Measurements from ENCODE around the gene PSMD3. TPM values are rescaled to one million over a fixed set of nuclear protein-coding genes. Genes with fewer than 3 reads are reported as not detected.
A peak's percentile ranks its signal among the peaks of the same experiment; 100 is the strongest.

Gene PSMD3
- total RNA-seq, 2 donors from 2014 or later: 152 to 164 TPM

- H3K27ac ChIP-seq (ENCODE audit: low read depth, low read length): no peak overlapping the region
- Mint-ChIP-seq H3K4me3 (no peak overlapping the region), H3K9me3 (no peaks in the 10 kb centered on the region), H3K4me1 (peaks cover 7% of the 10 kb centered on the region), H3K36me3 (ENCODE audit: low read depth) (peaks cover 40% of the 10 kb centered on the region), H3K27me3 (ENCODE audit: insufficient read depth) (no peaks in the 10 kb centered on the region), H3K27ac (no peak overlapping the region)
- peak; percentile 96 for DNase-seq
- H3K27me3 ChIP-seq (ENCODE audit: control insufficient read depth, insufficient read depth, low read length, poor library complexity, severe bottlenecking): no peaks in the 10 kb centered on the region
- WGBS, 2 experiments (ENCODE audit: insufficient coverage in 1 of 2, insufficient read length in 1 of 2): 10 to 21% methylated on average over 12 of the region's 12 CpGs
- peaks cover 51% of the 10 kb centered on the region for H3K36me3 ChIP-seq (ENCODE audit: control insufficient read depth, insufficient read depth, low read length)
- no peak overlapping the region for H3K4me3 ChIP-seq (ENCODE audit: low read length)
- no peak overlapping the region for H3K9ac ChIP-seq (ENCODE audit: extremely low read depth, low read length, poor library complexity, severe bottlenecking)
- no peaks in the 10 kb centered on the region for H3K9me3 ChIP-seq (ENCODE audit: control insufficient read depth, low read length)
- H3K4me1 ChIP-seq (ENCODE audit: control insufficient read depth, insufficient read depth, low read length): no peaks in the 10 kb centered on the region
- TF ChIP-seq CTCF (conservative IDR thresholded peaks at IDR 0.05): peak; percentile 94
Observed at GRCh38 chr17:40035162-40035559, 54.6 kb downstream of the PSMD3 start.

- no peak overlapping the region for H3K4me3 ChIP-seq (ENCODE audit: low read length)
- no peak overlapping the region for H3K9ac ChIP-seq (ENCODE audit: extremely low read depth, low read length, poor library complexity, severe bottlenecking)
- 76 to 78% methylated on average over 11 of the region's 11 CpGs for WGBS, 2 experiments (ENCODE audit: insufficient coverage in 1 of 2, insufficient read length in 1 of 2)
- H3K27me3 ChIP-seq (ENCODE audit: control insufficient read depth, insufficient read depth, low read length, poor library complexity, severe bottlenecking): no peaks in the 10 kb centered on the region
- H3K9me3 Mint-ChIP-seq: no peaks in the 10 kb centered on the region
- peak; percentile 81 for DNase-seq
- H3K27ac Mint-ChIP-seq: peak overlapping the region; percentile 19
- H3K4me1 Mint-ChIP-seq: peaks cover 7% of the 10 kb centered on the region
- no peak overlapping the region for H3K4me3 Mint-ChIP-seq
- H3K27me3 Mint-ChIP-seq (ENCODE audit: insufficient read depth): no peaks in the 10 kb centered on the region
- H3K9me3 ChIP-seq (ENCODE audit: control insufficient read depth, low read length): no peaks in the 10 kb centered on the region
- H3K36me3 ChIP-seq (ENCODE audit: control insufficient read depth, insufficient read depth, low read length): peaks cover 30% of the 10 kb centered on the region
- H3K27ac ChIP-seq (ENCODE audit: low read depth, low read length): no peak overlapping the region
- peaks cover 27% of the 10 kb centered on the region for H3K36me3 Mint-ChIP-seq (ENCODE audit: low read depth)
- peak; percentile 82 for TF ChIP-seq CTCF (conservative IDR thresholded peaks at IDR 0.05)
- H3K4me1 ChIP-seq (ENCODE audit: control insufficient read depth, insufficient read depth, low read length): no peaks in the 10 kb centered on the region
Observed at GRCh38 chr17:40038882-40039513, 58.4 kb downstream of the PSMD3 start.

GRCh38 chr17:40041196-40041595, 60.6 kb downstream of the PSMD3 start:
- no peaks in the 10 kb centered on the region for H3K4me1 ChIP-seq (ENCODE audit: control insufficient read depth, insufficient read depth, low read length)
- no peak overlapping the region for H3K27ac Mint-ChIP-seq
- no peak for DNase-seq
- H3K36me3 Mint-ChIP-seq (ENCODE audit: low read depth): peaks cover 21% of the 10 kb centered on the region
- H3K36me3 ChIP-seq (ENCODE audit: control insufficient read depth, insufficient read depth, low read length): peaks cover 12% of the 10 kb centered on the region
- H3K27me3 ChIP-seq (ENCODE audit: control insufficient read depth, insufficient read depth, low read length, poor library complexity, severe bottlenecking): no peaks in the 10 kb centered on the region
- no peak overlapping the region for H3K4me3 ChIP-seq (ENCODE audit: low read length)
- H3K4me3 Mint-ChIP-seq: no peak overlapping the region
- H3K9me3 Mint-ChIP-seq: no peaks in the 10 kb centered on the region
- H3K27me3 Mint-ChIP-seq (ENCODE audit: insufficient read depth): no peaks in the 10 kb centered on the region
- no peak overlapping the region for H3K27ac ChIP-seq (ENCODE audit: low read depth, low read length)
- peaks cover 5% of the 10 kb centered on the region for H3K4me1 Mint-ChIP-seq
- 91 to 98% methylated on average over 2 of the region's 2 CpGs for WGBS, 2 experiments (ENCODE audit: insufficient coverage in 1 of 2, insufficient read length in 1 of 2)
- no peak overlapping the region for H3K9ac ChIP-seq (ENCODE audit: extremely low read depth, low read length, poor library complexity, severe bottlenecking)
- no peak for TF ChIP-seq CTCF (conservative IDR thresholded peaks at IDR 0.05)
- H3K9me3 ChIP-seq (ENCODE audit: control insufficient read depth, low read length): no peaks in the 10 kb centered on the region

Small RNAs within 50 kb of the gene (microRNA-seq; reads per million reads assigned to microRNA genes)
- gene MIR6884 (ENCODE audit: borderline microRNAs expressed): not detected

Other genes with a start within 250 kb of the PSMD3 start
- 10 to 100 TPM; 54.6 to 73.9 TPM for gene GRB7, start 242.9 kb upstream of the PSMD3 start, total RNA-seq
- under 1 TPM; 0.11 to 0.18 TPM for gene IKZF3, start 116.5 kb upstream of the PSMD3 start, total RNA-seq
- not detected for gene ZPBP2, start 112.6 kb upstream of the PSMD3 start, total RNA-seq
- gene GSDMB, start 62.2 kb upstream of the PSMD3 start, total RNA-seq: 10 to 100 TPM; 16.6 to 30.9 TPM
- gene ORMDL3, start 53.2 kb upstream of the PSMD3 start, total RNA-seq: 10 to 100 TPM; 77.7 to 83.8 TPM
- not detected for gene LRRC3C, start 53.1 kb upstream of the PSMD3 start, total RNA-seq
- not detected for gene GSDMA, start 17.8 kb upstream of the PSMD3 start, total RNA-seq
- gene CSF3, start 34.6 kb downstream of the PSMD3 start, total RNA-seq: not detected
- gene MED24, start 73.6 kb downstream of the PSMD3 start, total RNA-seq: 100 to 1,000 TPM; 106 to 124 TPM
- gene THRA, start 82.2 kb downstream of the PSMD3 start, total RNA-seq: 10 to 100 TPM; 12.7 to 14.4 TPM
- 1 to 10 TPM; 3.0 to 4.4 TPM for gene NR1D1, start 119.8 kb downstream of the PSMD3 start, total RNA-seq
- 100 to 1,000 TPM in 1 of 2 donors, 10 to 100 TPM in 1; 95.4 to 108 TPM for gene MSL1, start 141.2 kb downstream of the PSMD3 start, total RNA-seq
- 100 to 1,000 TPM; 113 to 116 TPM for gene CASC3, start 159.7 kb downstream of the PSMD3 start, total RNA-seq
- 10 to 100 TPM; 15.6 to 20.8 TPM for gene RAPGEFL1, start 196.7 kb downstream of the PSMD3 start, total RNA-seq
- 10 to 100 TPM; 22.5 to 25.3 TPM for gene WIPF2, start 238.5 kb downstream of the PSMD3 start, total RNA-seq